SK-N-SH (cell line): ENCODE measurements around the gene PDE4D.

Experiments
- CTCF ChIP-seq: fragments of 200-600 bp; sonication (generic); IDR thresholded peaks from 2 replicates; pipeline ENCODE4 v1.6.1; 2017; ENCODE audit warnings: antibody characterized with exemption, mild to moderate bottlenecking, moderate library complexity
- EP300 ChIP-seq, 2 experiments: IDR thresholded peaks; 2 replicates each; pipeline versions ENCODE4 v1.4.0 to v1.6.1; 2012; ENCODE audit warnings: borderline replicate concordance in 1 of 2, low read depth in 1 of 2, low read length in 1 of 2
- MAX ChIP-seq: IDR thresholded peaks from 2 replicates; pipeline ENCODE4 v1.4.0; 2012; ENCODE audit warnings: low read depth
- NFIC ChIP-seq: IDR thresholded peaks from 2 replicates; pipeline ENCODE4 v1.4.0; 2012; ENCODE audit warnings: borderline replicate concordance
- POLR2AphosphoS5 ChIP-seq: IDR thresholded peaks from 2 replicates; pipeline ENCODE4 v1.6.1; 2012; ENCODE audit warnings: low read depth, low read length
- RAD21 ChIP-seq: IDR thresholded peaks from 2 replicates; pipeline ENCODE4 v1.6.1; 2012; ENCODE audit warnings: mild to moderate bottlenecking, low read length
- RCOR1 ChIP-seq: fragments of 150-350 bp; IDR thresholded peaks from 2 replicates; pipeline ENCODE4 v1.6.1; 2017; ENCODE audit warnings: antibody characterized with exemption, low read length
- REST ChIP-seq: IDR thresholded peaks from 2 replicates; pipeline ENCODE4 v1.6.1; 2012; ENCODE audit warnings: mild to moderate bottlenecking, low read depth, low read length, moderate library complexity
- RFX5 ChIP-seq: IDR thresholded peaks from 2 replicates; pipeline ENCODE4 v1.6.1; 2012; ENCODE audit warnings: mild to moderate bottlenecking, improper control_type of control experiment, low read length
- SIN3A ChIP-seq: IDR thresholded peaks from 2 replicates; pipeline ENCODE4 v1.6.1; 2012; ENCODE audit warnings: low read depth, mild to moderate bottlenecking, low read length, moderate library complexity, borderline replicate concordance

GRCh38 chr5:59185757-59186385 lies 707.7 kb downstream of the PDE4D start:
- TF ChIP-seq RAD21 (no peak), EP300 (IDR thresholded peaks at IDR 0.05; ENCODE audit: borderline replicate concordance in 1 of 2, low read depth in 1 of 2, low read length in 1 of 2) (no peak), SIN3A (no peak), CTCF (no peak), RCOR1 (no peak), POLR2AphosphoS5 (no peak), RFX5 (no peak), MAX (no peak), NFIC (no peak), REST (no peak)
